Left ventricle myocardium inferior (tissue), 1 donor: ENCODE data around the gene PRKCE. TPM values are rescaled to one million over a fixed set of nuclear protein-coding genes. Genes with fewer than 3 reads are reported as not detected.

ENCODE experiments used
- DNase-seq: peaks from one replicate; pipeline ENCODE4 v3.0.0-alpha.2; 2020
- H3K27ac ChIP-seq: fragments of 200-600 bp; replicated peaks from 2 replicates; pipeline ENCODE4 v1.8.0; 2021
- H3K27me3 ChIP-seq: fragments of 200-600 bp; 2 replicates; pipeline ENCODE4 v1.8.0; 2021; ENCODE audit warnings: low read depth
- H3K36me3 ChIP-seq: fragments of 200-600 bp; 2 replicates; pipeline ENCODE4 v1.8.0; 2021
- H3K4me1 ChIP-seq: fragments of 200-600 bp; 2 replicates; pipeline ENCODE4 v1.8.0; 2021
- H3K4me3 ChIP-seq: fragments of 200-600 bp; 2 replicates; pipeline ENCODE4 v1.8.0; 2021; ENCODE audit warnings: mild to moderate bottlenecking, moderate library complexity
- H3K9me3 ChIP-seq: fragments of 200-600 bp; replicated peaks from 2 replicates; pipeline ENCODE4 v1.8.0; 2021
- CTCF ChIP-seq: fragments of 200-600 bp; IDR thresholded peaks from 2 replicates; pipeline ENCODE4 v1.8.0; 2021; ENCODE audit warnings: antibody characterized with exemption, mild to moderate bottlenecking, borderline replicate concordance
- intact Hi-C: fragments of 100-400 bp; cut with micrococcal nuclease; formaldehyde crosslinking; loops from one replicate; pipeline ENCODE4 v1.11.0; 2022
- total RNA-seq: library from RNA; stranded (reverse); fragmentation: NEBNext Ultra II Directional; extraction: Animal tissue kit (Norgen Biotek cat#: 25700); gene quantifications from one replicate; pipeline ENCODE4 v1.2.1, GENCODE V29; 2021
- donor health status: DM: no; HTN: yes; CAD: no; lungs with severe emphysema.

Gene PRKCE
- total RNA-seq, 1 donor from 2014 or later: 14.7 TPM

- Histone ChIP-seq H3K27ac (no peak overlapping the region), H3K27me3 (no peaks in the 10 kb centered on the region), H3K4me1 (peaks cover 35% of the 10 kb centered on the region), H3K4me3 (no peak overlapping the region), H3K9me3 (no peaks in the 10 kb centered on the region), H3K36me3 (no peaks in the 10 kb centered on the region)
- no peak for TF ChIP-seq CTCF
- intact Hi-C loops: loop anchor here (5.0 kb wide), 2 partner anchors 161 to 296 kb away; no protein-coding TSS in a partner anchor
- DNase-seq: no peak
Observed at GRCh38 chr2:45937990-45938389, 286.5 kb downstream of the PRKCE start.

- H3K4me1 ChIP-seq: peaks cover 35% of the 10 kb centered on the region
- intact Hi-C loops: loop anchor here (5.0 kb wide), 2 partner anchors 162 to 297 kb away; no protein-coding TSS in a partner anchor
Observed at GRCh38 chr2:45938649-45939511, 287.4 kb downstream of the PRKCE start.

GRCh38 chr2:45941531-45942236 lies 290.2 kb downstream of the PRKCE start:
- TF ChIP-seq CTCF: no peak
- H3K27ac ChIP-seq: no peak overlapping the region
- no peak overlapping the region for H3K4me3 ChIP-seq
- no peaks in the 10 kb centered on the region for H3K9me3 ChIP-seq
- intact Hi-C loops: no loop called here
- no peaks in the 10 kb centered on the region for H3K27me3 ChIP-seq
- no peak for DNase-seq
- H3K4me1 ChIP-seq: peaks cover 24% of the 10 kb centered on the region
- H3K36me3 ChIP-seq: no peaks in the 10 kb centered on the region

More at GRCh38 chr2:45938649-45939511, 287.4 kb downstream of the PRKCE start:
- H3K4me3 ChIP-seq: peak overlapping the region; percentile 15
- H3K36me3 ChIP-seq: no peaks in the 10 kb centered on the region
- no peaks in the 10 kb centered on the region for H3K9me3 ChIP-seq
- no peaks in the 10 kb centered on the region for H3K27me3 ChIP-seq
- peak overlapping the region; percentile 43 for H3K27ac ChIP-seq
- DNase-seq: peak; percentile 55
- TF ChIP-seq CTCF: no peak

- Histone ChIP-seq H3K27ac (no peak overlapping the region), H3K36me3 (no peaks in the 10 kb centered on the region), H3K9me3 (no peaks in the 10 kb centered on the region), H3K27me3 (no peaks in the 10 kb centered on the region), H3K4me1 (peaks cover 23% of the 10 kb centered on the region), H3K4me3 (no peak overlapping the region)
- DNase-seq: no peak
- intact Hi-C loops: no loop called here
- no peak for TF ChIP-seq CTCF
Observed at GRCh38 chr2:45942237-45942738, 290.8 kb downstream of the PRKCE start.

- intact Hi-C loops: no loop called here
- Histone ChIP-seq H3K4me3 (no peak overlapping the region), H3K9me3 (no peaks in the 10 kb centered on the region), H3K27me3 (no peaks in the 10 kb centered on the region), H3K27ac (no peak overlapping the region), H3K4me1 (peaks cover 19% of the 10 kb centered on the region), H3K36me3 (no peaks in the 10 kb centered on the region)
- TF ChIP-seq CTCF: no peak
- no peak for DNase-seq
Observed at GRCh38 chr2:45943219-45944044, 292.0 kb downstream of the PRKCE start.
